GM18520 (cell line): Measurements from ENCODE around the gene SLX1A.
"Not testable (repeated sequence)": the region's sequence is repeated elsewhere in the genome, so short reads cannot be mapped to it uniquely, and the experiment has no call there.

Experiments
- ATAC-seq: cut with Tn5 transposase; IDR thresholded peaks from one replicate; pipeline ENCODE4 v1.9.1; 2021; ENCODE audit not compliant: unreplicated experiment

The SLX1A gene

DNA sequence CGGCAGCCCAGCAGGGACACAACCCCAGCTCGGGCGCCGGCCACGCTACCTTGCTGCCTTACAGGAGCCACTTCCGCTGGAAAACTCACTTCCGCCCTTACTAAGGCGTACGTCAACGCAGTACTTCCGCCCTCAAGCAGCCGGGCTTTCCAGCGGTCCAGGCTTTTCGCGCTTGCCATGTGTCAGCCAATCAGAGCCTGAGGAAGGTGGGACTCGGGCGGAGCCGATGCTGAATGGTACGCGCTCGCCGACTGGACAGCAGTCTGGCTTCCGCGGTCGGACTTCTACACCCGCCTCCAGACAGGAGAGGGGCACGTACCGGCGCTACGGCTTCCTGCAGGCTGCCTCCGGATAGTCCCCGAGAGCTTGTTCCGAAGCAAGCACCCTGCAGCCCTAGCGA lies at the start of gene SLX1A, which contains the start of gene BOLA2B:
Gene SLX1A, plus strand, starts transcription at position 261 of the 400 bp plus-strand sequence. CDS start 210 bp downstream, outside the sequence.
Gene BOLA2B, minus strand, starts transcription at position 52 of the 400 bp plus-strand sequence. CDS start 71 bp downstream, outside the sequence.
- ATAC-seq, result peak; percentile 89

DNA sequence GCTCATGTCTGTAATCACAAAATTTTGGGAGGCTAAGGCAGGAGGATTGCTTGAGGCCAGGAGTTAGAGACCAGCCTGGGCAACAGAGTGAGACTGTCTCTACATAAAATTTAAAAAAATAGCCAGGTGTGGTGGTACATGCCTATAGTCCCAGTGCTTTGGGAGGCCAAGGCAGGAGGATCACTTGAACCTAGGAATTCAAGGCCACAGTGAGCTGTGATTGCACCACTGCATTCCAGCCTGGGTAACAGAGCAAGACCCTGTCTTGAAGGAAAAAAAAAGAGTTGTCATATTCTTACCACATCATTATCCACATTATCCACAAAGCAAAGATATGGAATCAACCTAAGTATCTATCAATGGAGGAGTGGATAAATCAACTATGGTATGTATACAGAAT lies 49.7 kb upstream of the SLX1A start:
- ATAC-seq, result no peak

DNA sequence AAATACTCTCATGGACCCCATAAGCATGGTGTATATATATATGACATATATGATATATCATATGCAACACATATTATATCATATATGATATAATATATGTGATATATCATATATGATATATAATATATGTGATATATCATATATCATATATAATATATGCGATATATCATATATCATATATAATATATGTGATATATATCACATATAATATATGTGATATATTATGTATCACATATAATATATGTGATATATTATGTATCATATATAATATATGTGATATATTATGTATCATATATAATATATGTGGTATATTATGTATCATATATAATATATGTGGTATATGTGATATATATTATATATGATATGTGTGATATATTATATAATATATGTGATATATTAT lies 48.8 kb upstream of the SLX1A start:
- no peak for ATAC-seq

- no peak for ATAC-seq
These were observed 48.0 kb upstream of the SLX1A start for GRCh38 chr16:30145657-30146056.

GRCh38 chr16:30147843-30148510 lies 45.7 kb upstream of the SLX1A start:
- no peak for ATAC-seq

GRCh38 chr16:30149250-30149930 lies 44.3 kb upstream of the SLX1A start:
- no peak for ATAC-seq

GRCh38 chr16:30151091-30151490 lies 42.6 kb upstream of the SLX1A start:
- ATAC-seq, result no peak

DNA sequence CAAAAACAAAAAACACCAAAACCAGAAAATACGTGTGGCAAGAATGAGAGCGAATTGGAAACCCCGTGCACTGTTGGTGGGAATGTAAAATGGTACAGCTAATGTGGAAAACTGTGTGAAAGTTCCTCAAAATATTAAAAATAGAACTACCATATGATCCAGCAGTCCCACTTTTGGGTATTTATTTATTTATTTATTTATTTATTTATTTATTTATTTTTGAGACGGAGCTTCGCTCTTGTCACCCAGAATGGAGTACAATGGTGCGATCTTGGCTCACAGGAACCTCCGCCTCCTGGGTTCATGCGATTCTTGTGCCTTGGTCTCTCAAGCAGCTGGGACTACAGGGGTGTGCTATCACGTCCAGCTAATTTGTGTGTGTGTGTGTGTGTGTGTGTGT lies 41.2 kb upstream of the SLX1A start:
- no peak for ATAC-seq

DNA sequence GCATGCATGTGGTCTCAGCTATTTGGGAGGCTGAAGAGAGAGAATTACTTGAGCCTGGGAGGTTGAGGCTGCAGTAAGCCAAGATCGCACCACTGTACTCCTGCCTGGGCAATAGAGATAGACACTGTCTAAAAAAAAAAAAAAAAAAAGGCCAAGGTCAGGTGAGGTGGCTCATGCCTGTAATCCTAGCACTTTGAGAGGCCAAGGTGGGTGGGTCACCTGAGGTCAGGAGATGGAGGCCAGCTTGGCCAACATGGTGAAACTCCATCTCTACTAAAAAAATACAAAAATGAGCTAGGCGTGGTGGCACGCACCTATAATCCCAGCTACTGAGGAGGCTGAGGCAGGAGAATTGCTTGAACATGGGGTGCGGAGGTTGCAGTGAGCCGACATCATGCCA lies 38.5 kb upstream of the SLX1A start:
- ATAC-seq, result no peak

DNA sequence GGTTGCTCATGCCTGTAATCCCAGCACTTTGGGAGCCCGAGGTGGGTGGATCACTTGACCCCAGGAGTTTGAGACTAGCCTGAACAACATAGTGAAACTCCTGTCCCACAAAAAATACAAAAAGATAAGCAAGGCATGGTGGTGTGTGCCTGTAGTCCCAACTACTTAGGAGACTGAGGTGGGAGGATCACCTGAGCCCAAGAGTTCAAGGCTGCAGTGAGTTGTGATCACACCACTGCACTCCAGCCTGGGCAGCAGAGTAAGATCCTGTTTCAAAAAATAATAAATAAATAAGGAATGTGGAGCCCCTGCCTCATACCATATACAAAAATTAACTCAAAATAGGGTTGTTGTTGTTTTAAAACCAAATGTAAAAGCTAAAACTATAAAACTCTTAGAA lies 36.5 kb upstream of the SLX1A start:
- no peak for ATAC-seq

DNA sequence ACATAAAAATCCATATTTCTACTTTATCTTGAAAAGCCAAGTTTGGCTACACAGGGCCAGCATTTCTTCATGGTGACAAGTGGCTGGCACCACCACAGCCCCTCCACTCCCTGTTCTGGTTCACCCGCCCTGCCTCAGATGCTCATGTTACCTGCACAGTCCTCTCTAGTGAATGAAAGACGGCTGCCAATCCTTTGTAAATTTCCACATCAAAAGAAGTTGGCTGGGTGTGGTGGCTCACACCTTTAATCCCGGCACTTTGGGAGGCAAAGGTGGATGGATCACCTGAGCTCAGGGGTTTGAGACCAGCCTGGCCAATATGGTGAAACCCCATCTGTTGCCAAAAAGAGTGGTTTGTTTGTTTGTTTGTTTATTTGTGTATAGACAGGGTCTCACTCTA lies 30.1 kb upstream of the SLX1A start:
- ATAC-seq, result no peak

DNA sequence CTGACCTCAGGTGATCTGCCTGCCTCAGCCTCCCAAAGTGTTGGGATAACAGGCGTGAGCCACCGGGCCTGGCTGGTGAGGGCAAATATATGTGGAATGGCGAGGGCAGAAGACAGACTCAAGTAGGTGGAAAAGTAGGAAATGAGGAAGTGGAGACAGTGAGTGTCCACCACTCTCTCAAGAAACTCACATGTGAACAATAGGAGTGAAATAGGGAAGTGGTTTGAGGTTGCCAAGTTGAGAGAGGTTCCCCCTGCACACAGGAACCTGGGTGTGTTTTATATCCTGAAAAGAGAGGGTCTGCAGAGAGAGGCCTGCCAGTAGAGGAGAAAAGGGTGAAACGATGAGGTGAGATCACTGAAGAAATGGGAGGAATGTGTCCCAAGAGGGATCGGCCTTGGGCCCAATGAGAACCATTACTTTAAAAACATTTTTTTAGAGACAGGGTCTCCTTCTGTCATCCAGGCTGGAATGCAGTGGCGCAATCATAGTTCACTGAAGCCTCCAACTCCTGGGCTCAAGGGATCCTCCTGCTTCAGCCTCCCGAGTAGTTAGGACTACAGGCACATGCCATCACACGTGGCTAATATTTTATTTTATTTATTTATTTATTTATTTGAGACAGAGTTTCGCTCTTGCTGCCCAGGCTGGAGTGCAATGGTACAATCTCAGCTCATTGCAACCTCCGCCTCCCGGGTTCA lies 27.3 kb upstream of the SLX1A start:
- ATAC-seq, result no peak

DNA sequence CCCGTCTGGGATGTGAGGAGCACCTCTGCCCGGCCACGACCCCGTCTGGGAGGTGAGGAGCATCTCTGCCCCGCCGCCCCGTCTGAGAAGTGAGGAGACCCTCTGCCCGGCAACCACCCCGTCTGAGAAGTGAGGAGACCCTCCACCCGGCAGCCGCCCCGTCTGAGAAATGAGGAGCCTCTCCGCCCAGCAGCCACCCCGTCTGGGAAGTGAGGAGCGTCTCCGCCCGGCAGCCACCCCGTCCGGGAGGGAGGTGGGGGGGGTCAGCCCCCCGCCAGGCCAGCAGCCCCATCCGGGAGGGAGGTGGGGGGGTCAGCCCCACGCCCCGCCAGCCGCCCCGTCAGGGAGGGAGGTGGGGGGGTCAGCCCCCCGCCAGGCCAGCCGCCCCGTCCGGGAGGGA lies 24.9 kb upstream of the SLX1A start:
- not testable (repeated sequence) for ATAC-seq

GRCh38 chr16:30169416-30169815 lies 24.3 kb upstream of the SLX1A start:
- ATAC-seq, result not testable (repeated sequence)

- not testable (repeated sequence) for ATAC-seq
These were observed 23.5 kb upstream of the SLX1A start for GRCh38 chr16:30170145-30170544.

DNA sequence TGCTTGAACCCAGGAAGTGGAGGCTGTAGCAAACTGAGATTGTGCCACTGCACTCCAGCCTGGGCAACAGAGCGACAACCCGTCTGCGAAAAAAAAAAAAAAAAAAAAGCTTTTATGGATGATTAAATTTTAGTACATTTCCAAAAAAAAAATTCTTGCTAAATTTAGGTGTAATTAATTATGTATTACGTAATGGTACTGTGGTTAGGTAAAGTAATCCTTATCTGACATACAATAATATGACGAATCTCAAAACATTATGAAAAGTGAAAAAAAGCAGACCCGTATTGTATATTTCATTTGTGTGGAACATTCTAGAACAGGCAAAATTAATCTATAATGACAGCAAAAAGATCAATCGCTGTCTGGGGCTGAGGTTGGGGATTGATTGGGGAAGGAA lies 20.6 kb upstream of the SLX1A start:
- no peak for ATAC-seq

DNA sequence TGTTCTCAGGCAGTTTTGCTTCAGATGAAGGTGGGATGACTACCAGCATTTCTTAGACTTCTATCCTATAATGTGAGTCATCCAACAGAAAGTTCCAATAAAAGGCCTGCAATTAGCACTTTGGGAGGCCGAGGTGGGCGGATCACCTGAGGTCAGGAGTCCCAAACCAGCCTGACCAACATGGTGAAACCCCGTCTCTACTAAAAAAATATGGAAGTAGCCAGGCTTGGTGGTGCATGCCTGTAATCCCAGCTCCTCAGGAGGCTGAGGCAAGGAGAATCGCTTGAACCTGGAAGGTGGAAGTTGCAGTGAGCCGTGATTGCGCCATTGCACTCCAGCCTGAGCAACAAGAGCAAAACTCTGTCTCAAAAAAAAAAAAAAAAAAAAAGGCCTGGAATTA lies 16.8 kb upstream of the SLX1A start:
- not testable (repeated sequence) for ATAC-seq

GRCh38 chr16:30179195-30179594 lies 14.5 kb upstream of the SLX1A start:
- no peak for ATAC-seq

GRCh38 chr16:30179931-30180330 lies 13.7 kb upstream of the SLX1A start:
- no peak for ATAC-seq

DNA sequence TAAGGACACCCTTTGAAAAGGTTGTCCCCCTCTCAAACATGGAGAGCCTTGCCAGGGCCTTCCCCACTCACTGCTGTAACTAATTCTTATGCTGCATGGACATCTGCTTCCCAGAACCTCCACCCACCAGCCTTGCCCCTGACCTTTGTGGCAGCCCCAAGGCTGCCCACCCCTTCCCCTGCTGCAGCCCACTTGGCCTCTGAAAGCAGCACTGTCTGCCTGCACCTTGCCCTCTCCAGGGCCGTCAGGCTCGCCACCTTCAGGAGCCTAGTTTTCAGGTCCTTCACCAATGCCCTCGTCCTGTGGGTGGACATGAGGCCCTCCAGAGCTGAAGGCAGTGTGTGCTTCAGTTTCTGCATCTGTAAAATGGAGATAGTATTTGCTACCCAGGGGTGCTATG lies 12.9 kb upstream of the SLX1A start:
- no peak for ATAC-seq

- peak; percentile 33 for ATAC-seq
These were observed 10.2 kb upstream of the SLX1A start, which contains the start of gene CORO1A for GRCh38 chr16:30183233-30184095. CORO1A (plus strand) TSS chr16:30183602; CDS start chr16:30185210, 1,608 bp downstream.
